HG03103 (cell line): ENCODE data around the gene GIT2.
"Not testable (repeated sequence)": the region's sequence is repeated elsewhere in the genome, so short reads cannot be mapped to it uniquely, and the experiment has no call there.

Experiments
- ATAC-seq: cut with Tn5 transposase; IDR thresholded peaks from one replicate; pipeline ENCODE4 v1.9.1; 2021; ENCODE audit warnings: low read depth; ENCODE audit not compliant: unreplicated experiment

Gene GIT2

GRCh38 chr12:109995686-109996482 lies at the start of gene GIT2:
TSS of gene GIT2 (minus strand) at chr12:109996368. CDS start at chr12:109996224, 144 bp downstream.
- ATAC-seq: peak; percentile 57

- ATAC-seq: no peak
These were observed 46.1 kb upstream of the GIT2 start for GRCh38 chr12:110042264-110042663.

- ATAC-seq: no peak
These were observed 43.1 kb upstream of the GIT2 start for GRCh38 chr12:110039085-110039807.

- ATAC-seq: no peak
These were observed 42.5 kb upstream of the GIT2 start for GRCh38 chr12:110038741-110039084.

GRCh38 chr12:110037315-110037714 lies 41.1 kb upstream of the GIT2 start:
- ATAC-seq: no peak

GRCh38 chr12:110035534-110036104 lies 39.5 kb upstream of the GIT2 start:
- no peak for ATAC-seq

- ATAC-seq: no peak
These were observed 37.7 kb upstream of the GIT2 start for GRCh38 chr12:110033888-110034287.

- ATAC-seq: no peak
These were observed 33.2 kb upstream of the GIT2 start for GRCh38 chr12:110029290-110029815.

GRCh38 chr12:110028323-110028722 lies 32.2 kb upstream of the GIT2 start:
- no peak for ATAC-seq

GRCh38 chr12:110024051-110024450 lies 27.9 kb upstream of the GIT2 start:
- ATAC-seq: no peak

- ATAC-seq: no peak
These were observed 27.2 kb upstream of the GIT2 start for GRCh38 chr12:110023059-110023980.

- ATAC-seq: no peak
These were observed 24.8 kb upstream of the GIT2 start for GRCh38 chr12:110020956-110021355.

- no peak for ATAC-seq
These were observed 19.0 kb upstream of the GIT2 start for GRCh38 chr12:110015132-110015531.

GRCh38 chr12:110012659-110013058 lies 16.5 kb upstream of the GIT2 start:
- ATAC-seq: no peak

- peak; percentile 54 for ATAC-seq
These were observed 16.0 kb upstream of the GIT2 start for GRCh38 chr12:110012137-110012536.

GRCh38 chr12:110010853-110011723 lies 14.9 kb upstream of the GIT2 start:
- ATAC-seq: no peak

- ATAC-seq: not testable (repeated sequence)
These were observed 12.7 kb upstream of the GIT2 start for GRCh38 chr12:110008681-110009398.

GRCh38 chr12:110007881-110008280 lies 11.7 kb upstream of the GIT2 start:
- ATAC-seq: no peak

- ATAC-seq: no peak
These were observed 9.9 kb upstream of the GIT2 start for GRCh38 chr12:110006115-110006514.
